GM23338 (cell line): Measurements from ENCODE around the gene MAGI1. TPM values are rescaled to one million over a fixed set of nuclear protein-coding genes. Genes with fewer than 3 reads are reported as not detected.

Source experiments
- ATAC-seq: fragments of 200-7000 bp; cut with Tn5 transposase; 3 replicates; pipeline ENCODE4 v1.9.1; 2020
- DNase-seq: peaks from one replicate; pipeline ENCODE4 v3.0.0-alpha.2; 2015; ENCODE audit warnings: low spot score
- H2AFZ ChIP-seq: fragments of 200-600 bp; sonication (generic); 2 replicates; pipeline ENCODE4 v1.8.0; 2016; ENCODE audit warnings: antibody characterized with exemption, mild to moderate bottlenecking, moderate library complexity
- H3F3A ChIP-seq: fragments of 200-600 bp; sonication (generic); replicated peaks from 2 replicates; pipeline ENCODE4 v1.8.0; 2017; ENCODE audit warnings: antibody characterized with exemption, mixed run types, low read depth
- H3K27ac ChIP-seq: fragments of 200-600 bp; sonication (generic); 2 replicates; pipeline ENCODE4 v1.6.1; 2016; ENCODE audit warnings: low read depth
- H3K27me3 ChIP-seq: fragments of 200-600 bp; sonication (generic); 2 replicates; pipeline ENCODE4 v1.8.0; 2016; ENCODE audit warnings: mild to moderate bottlenecking, mixed run types, moderate library complexity; ENCODE audit not compliant: insufficient read depth
- H3K36me3 ChIP-seq: fragments of 200-600 bp; sonication (generic); 2 replicates; pipeline ENCODE4 v1.8.0; 2016; ENCODE audit warnings: mild to moderate bottlenecking; ENCODE audit not compliant: insufficient read depth
- H3K4me1 ChIP-seq: fragments of 200-600 bp; sonication (generic); 2 replicates; pipeline ENCODE4 v1.8.0; 2016; ENCODE audit warnings: mild to moderate bottlenecking, moderate library complexity; ENCODE audit not compliant: insufficient read depth
- H3K4me2 ChIP-seq: fragments of 200-600 bp; sonication (generic); 2 replicates; pipeline ENCODE4 v1.7.1; 2017; ENCODE audit warnings: mixed run types
- H3K4me3 ChIP-seq: fragments of 200-600 bp; sonication (generic); 2 replicates; pipeline ENCODE4 v1.6.1; 2016; ENCODE audit warnings: mixed run types
- H3K79me2 ChIP-seq: fragments of 200-600 bp; sonication (generic); replicated peaks from 2 replicates; pipeline ENCODE4 v1.8.0; 2017; ENCODE audit warnings: mild to moderate bottlenecking; ENCODE audit not compliant: insufficient read depth
- H3K9me2 ChIP-seq: fragments of 200-600 bp; sonication (generic); 2 replicates; pipeline ENCODE4 v1.8.0; 2017; ENCODE audit not compliant: insufficient read depth
- H4K20me1 ChIP-seq: fragments of 200-600 bp; sonication (generic); replicated peaks from 2 replicates; pipeline ENCODE4 v1.8.0; 2017; ENCODE audit warnings: mild to moderate bottlenecking; ENCODE audit not compliant: insufficient read depth
- H3K27ac Mint-ChIP-seq: 2 replicates; pipeline ENCODE4 v1.8.0; 2020; ENCODE audit warnings: inconsistent platforms, mild to moderate bottlenecking, moderate library complexity, mixed read lengths
- H3K27me3 Mint-ChIP-seq: 3 replicates; pipeline ENCODE4 v1.8.0; 2022; ENCODE audit warnings: low read depth, mild to moderate bottlenecking, moderate library complexity, mixed read lengths, inconsistent platforms; ENCODE audit not compliant: insufficient read depth, poor library complexity
- H3K36me3 Mint-ChIP-seq: 3 replicates; pipeline ENCODE4 v1.8.0; 2021; ENCODE audit warnings: low read depth, mild to moderate bottlenecking, inconsistent platforms, moderate library complexity, mixed read lengths
- H3K4me1 Mint-ChIP-seq: 3 replicates; pipeline ENCODE4 v1.8.0; 2020; ENCODE audit warnings: mild to moderate bottlenecking, inconsistent platforms, mixed read lengths
- H3K4me3 Mint-ChIP-seq: 3 replicates; pipeline ENCODE4 v1.8.0; 2021; ENCODE audit warnings: moderate library complexity, mild to moderate bottlenecking, inconsistent platforms, mixed read lengths
- H3K9me3 Mint-ChIP-seq: 3 replicates; pipeline ENCODE4 v1.8.0; 2020; ENCODE audit warnings: moderate library complexity, mild to moderate bottlenecking, inconsistent platforms, mixed read lengths
- CREB1 ChIP-seq: fragments of 250-450 bp; sonication (Bioruptor Pico); IDR thresholded peaks from 2 replicates; pipeline ENCODE4 v1.5.0; 2020; ENCODE audit warnings: low read depth, mild to moderate bottlenecking, moderate library complexity
- EZH2phosphoT487 ChIP-seq: fragments of 200-600 bp; sonication (generic); IDR thresholded peaks from one replicate; pipeline ENCODE4 v1.8.1; 2018; ENCODE audit warnings: antibody characterized with exemption; ENCODE audit not compliant: unreplicated experiment
- NANOG ChIP-seq: IDR thresholded peaks from 2 replicates; pipeline ENCODE4 v1.6.1; 2016; ENCODE audit warnings: antibody characterized with exemption, borderline replicate concordance
- ZNF462 ChIP-seq: fragments of 250-450 bp; sonication (Bioruptor Pico); IDR thresholded peaks from 2 replicates; pipeline ENCODE4 v1.5.0; 2020; ENCODE audit warnings: mild to moderate bottlenecking, moderate library complexity
- polyA plus RNA-seq: library from polyadenylated mRNA; unstranded; fragments of >200 nt; fragmentation: Nextera tagmentation; extraction: Ambion mirVana; gene quantifications from 2 replicates; pipeline ENCODE4 v1.2.1, GENCODE V29; 2016
- total RNA-seq: library from RNA; depleted of rRNA; stranded (reverse); fragments of >200 nt; shearing (Covaris generic); gene quantifications from 2 replicates; pipeline ENCODE4 v1.2.3, GENCODE V29; 2014
- TF ChIP-seq, protein P1 (sequence below): IDR thresholded peaks from 2 replicates; pipeline ENCODE4 v1.6.1; 2016; ENCODE audit warnings: antibody characterized with exemption

MAGI1 gene
- total and polyA plus RNA-seq, 2 experiments from 2014 or later = 27.4 to 71.2 TPM

DNA sequence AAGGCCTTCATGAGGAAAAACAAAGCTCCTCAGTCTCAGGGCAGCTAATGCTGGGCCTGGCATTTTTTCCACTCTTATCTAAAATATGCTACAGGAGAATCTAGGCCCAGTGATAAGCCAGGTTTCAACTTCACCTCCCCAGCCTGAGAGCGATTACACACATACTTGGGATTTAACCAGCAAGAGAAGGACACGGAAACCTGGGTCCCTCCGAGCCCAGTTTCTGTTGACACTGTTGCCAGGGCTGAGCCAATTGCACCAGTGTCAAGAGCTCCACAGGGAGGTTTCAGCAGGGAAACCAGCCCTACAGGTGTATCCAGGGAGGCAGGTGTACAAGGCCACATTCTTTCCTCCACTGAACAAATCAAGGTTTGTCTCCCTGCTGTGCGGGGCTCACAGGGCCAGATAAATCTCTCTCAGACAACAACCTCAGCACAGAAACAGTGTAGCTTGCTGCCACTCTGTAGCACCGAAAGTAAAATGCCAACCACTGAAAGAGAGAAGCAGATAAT, 85.4 kb downstream of the MAGI1 start:
- Histone ChIP-seq H3K79me2 (peaks cover 55% of the 10 kb centered on the region), H4K20me1 (no peaks in the 10 kb centered on the region), H3K4me2 (peak overlapping the region; percentile 54), H3F3A (no peaks in the 10 kb centered on the region), H3K27ac (peak overlapping the region; percentile 92), H3K9me2 (no peaks in the 10 kb centered on the region), H3K27me3 (0 out of 2 replicates have a peak, but pooled peaks cover 2% of the 10 kb centered on the region), H3K36me3 (no peaks in the 10 kb centered on the region), H3K4me3 (0 out of 2 replicates have a peak overlapping the region, but pooled peaks have one; percentile 12), H3K4me1 (peaks cover 49% of the 10 kb centered on the region), H2AFZ (no peak overlapping the region)
- H3K4me1 Mint-ChIP-seq = peaks cover 66% of the 10 kb centered on the region
- H3K9me3 Mint-ChIP-seq = no peaks in the 10 kb centered on the region
- H3K4me3 Mint-ChIP-seq = peak overlapping the region; percentile 32
- H3K27me3 Mint-ChIP-seq = peaks cover 13% of the 10 kb centered on the region
- DNase-seq (peak; percentile 95), ATAC-seq (peak; percentile 93)
- TF ChIP-seq CREB1 = peak; percentile 41; the same call in 1 of the 2 replicates
- TF ChIP-seq EZH2phosphoT487 = no peak
- TF ChIP-seq NANOG = no peak
- TF ChIP-seq ZNF462 = peak; percentile 86
- H3K27ac Mint-ChIP-seq = peak overlapping the region; percentile 99
- H3K36me3 Mint-ChIP-seq = peaks cover 4% of the 10 kb centered on the region; the same call in 1 of the 3 replicates

DNA sequence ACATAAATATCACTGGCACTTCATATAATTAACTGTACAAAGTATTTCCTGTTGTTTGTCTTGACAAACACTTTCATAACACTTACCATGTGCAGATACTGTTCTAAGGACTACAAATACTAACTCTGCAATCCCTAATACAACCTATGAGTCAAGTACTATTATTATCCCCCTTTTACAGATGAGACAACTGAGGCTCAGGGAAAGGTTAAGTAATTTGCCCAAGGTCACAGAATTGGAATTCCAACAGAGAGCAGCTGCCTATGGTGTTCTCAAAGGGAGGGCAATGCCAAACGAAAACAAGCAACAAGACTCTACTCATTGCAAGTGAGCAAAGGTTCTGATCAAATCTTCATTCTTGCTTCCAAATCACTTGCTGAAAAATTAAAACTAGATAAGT, 85.9 kb downstream of the MAGI1 start:
- H3K4me1 Mint-ChIP-seq = peaks cover 69% of the 10 kb centered on the region
- Histone ChIP-seq H3K36me3 (no peaks in the 10 kb centered on the region), H3K4me3 (0 out of 2 replicates have a peak overlapping the region, but pooled peaks have one; percentile 12), H2AFZ (no peak overlapping the region), H3K27me3 (0 out of 2 replicates have a peak, but pooled peaks cover 5% of the 10 kb centered on the region), H3K9me2 (no peaks in the 10 kb centered on the region), H3K27ac (peak overlapping the region; percentile 92), H3K4me2 (peak overlapping the region; percentile 54), H3F3A (no peaks in the 10 kb centered on the region), H3K79me2 (peaks cover 54% of the 10 kb centered on the region), H4K20me1 (no peaks in the 10 kb centered on the region), H3K4me1 (peaks cover 54% of the 10 kb centered on the region)
- no peak for DNase-seq
- 0 out of 3 replicates have a peak overlapping the region, but pooled peaks have one; percentile 32 for H3K4me3 Mint-ChIP-seq
- peak overlapping the region; percentile 99 for H3K27ac Mint-ChIP-seq
- peaks cover 13% of the 10 kb centered on the region for H3K27me3 Mint-ChIP-seq
- no peak for ATAC-seq
- H3K36me3 Mint-ChIP-seq = peaks cover 4% of the 10 kb centered on the region; the same call in 1 of the 3 replicates
- H3K9me3 Mint-ChIP-seq = no peaks in the 10 kb centered on the region
- TF ChIP-seq, protein P1, sequence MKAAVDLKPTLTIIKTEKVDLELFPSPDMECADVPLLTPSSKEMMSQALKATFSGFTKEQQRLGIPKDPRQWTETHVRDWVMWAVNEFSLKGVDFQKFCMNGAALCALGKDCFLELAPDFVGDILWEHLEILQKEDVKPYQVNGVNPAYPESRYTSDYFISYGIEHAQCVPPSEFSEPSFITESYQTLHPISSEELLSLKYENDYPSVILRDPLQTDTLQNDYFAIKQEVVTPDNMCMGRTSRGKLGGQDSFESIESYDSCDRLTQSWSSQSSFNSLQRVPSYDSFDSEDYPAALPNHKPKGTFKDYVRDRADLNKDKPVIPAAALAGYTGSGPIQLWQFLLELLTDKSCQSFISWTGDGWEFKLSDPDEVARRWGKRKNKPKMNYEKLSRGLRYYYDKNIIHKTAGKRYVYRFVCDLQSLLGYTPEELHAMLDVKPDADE = no peak
